ENCODE results near the gene ATXN7L3.

DNA sequence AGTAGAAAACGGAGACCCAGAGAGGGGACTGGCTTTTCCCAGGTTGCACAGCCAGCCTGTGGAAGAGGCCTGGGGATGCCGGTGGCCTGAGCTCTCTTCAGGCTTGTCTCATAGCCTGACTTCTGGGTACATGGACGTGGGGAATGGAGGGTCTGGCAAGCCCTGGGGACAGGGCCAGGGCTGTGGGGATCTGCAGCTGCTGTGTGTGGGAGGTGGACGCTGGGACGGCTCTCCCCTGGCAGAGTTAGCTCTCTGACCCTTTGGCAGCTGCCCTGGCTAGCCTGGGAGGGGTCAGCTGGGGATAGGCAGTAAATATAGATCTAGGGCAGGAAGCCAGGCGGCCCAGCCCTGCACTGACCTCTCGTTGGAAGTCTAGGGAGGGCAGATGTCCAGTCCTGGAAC is 47.8 kb upstream of the ATXN7L3 start:
- no peak for TF ChIP-seq POLR2A (IDR thresholded peaks at IDR 0.05)
- no peak for TF ChIP-seq CTCF (IDR thresholded peaks at IDR 0.05)

Data from prostate gland (tissue), 2 donors.